ENCODE results near the gene SPATA46. TPM values are rescaled to one million over a fixed set of nuclear protein-coding genes. Genes with fewer than 3 reads are reported as not detected.

SPATA46 gene
- total and polyA plus RNA-seq, 2 donors (not counting 1 experiment from before 2014, with no cell fraction given): not detected

DNA sequence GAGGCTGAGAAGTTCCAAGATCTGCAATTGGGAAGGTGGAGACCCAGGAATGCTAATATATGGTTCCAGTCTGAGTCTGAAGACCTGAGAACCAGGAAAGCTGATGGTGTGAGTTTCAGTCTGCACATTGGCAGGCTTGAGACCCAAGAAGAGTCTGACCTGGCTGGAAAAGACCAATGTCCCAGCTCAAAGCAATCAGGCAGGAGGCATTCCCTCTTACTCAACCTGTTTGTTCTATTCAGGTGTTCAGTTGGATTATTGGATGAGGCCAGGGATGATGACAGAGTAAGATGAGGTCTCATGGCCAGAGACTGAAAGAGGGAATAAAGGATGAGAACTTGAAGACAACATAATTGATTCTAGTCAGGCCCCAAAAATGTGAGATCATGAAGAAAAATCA lies 50.1 kb downstream of the SPATA46 start:
- Histone ChIP-seq H3K79me2 (ENCODE audit: control insufficient read depth, insufficient read depth, low read length) (no peaks in the 10 kb centered on the region), H3K27ac (ENCODE audit: low read length in 2 of 2) (no peak overlapping the region), H4K20me1 (ENCODE audit: control insufficient read depth, insufficient read depth, low read length, poor library complexity, severe bottlenecking) (no peaks in the 10 kb centered on the region), H3K4me1 (ENCODE audit: control insufficient read depth in 2 of 2, insufficient read depth in 2 of 2, low read length in 2 of 2) (no peaks in the 10 kb centered on the region), H3K9me3 (ENCODE audit: control extremely low read depth in 1 of 3, control insufficient read depth in 2 of 3, insufficient read depth in 1 of 3, low read length in 2 of 3) (no peaks in the 10 kb centered on the region), H3K27me3 (replicated peaks in 1 of 4; ENCODE audit: control extremely low read depth in 1 of 4, control insufficient read depth in 3 of 4, insufficient read depth in 4 of 4, low read length in 3 of 4) (no peaks in the 10 kb centered on the region), H2AFZ (ENCODE audit: insufficient read depth, low read depth, low read length, poor library complexity, severe bottlenecking) (no peak overlapping the region), H3K9ac (ENCODE audit: low read length) (no peak overlapping the region), H3K36me3 (replicated peaks in 1 of 2; ENCODE audit: control extremely low read depth in 1 of 2, control insufficient read depth in 1 of 2, extremely low read depth in 1 of 2, insufficient read depth in 2 of 2, low read length in 1 of 2) (no peaks in the 10 kb centered on the region), H3K4me3 (ENCODE audit: control extremely low read depth in 1 of 5, extremely low read depth in 1 of 5, insufficient read depth in 1 of 5, low read depth in 2 of 5, low read length in 4 of 5) (no peak overlapping the region), H3K4me2 (replicated peaks; ENCODE audit: low read depth, low read length, poor library complexity, severe bottlenecking) (no peak overlapping the region)
- H3K4me1 Mint-ChIP-seq: no peaks in the 10 kb centered on the region
- no peak for DNase-seq
- ATAC-seq (ENCODE audit: low read depth): no peak
- H3K4me3 Mint-ChIP-seq: no peak overlapping the region
- ChIA-PET POLR2A (no interaction called here), CTCF (no interaction called here)
- intact Hi-C loops (cut with micrococcal nuclease): no loop called here
- H3K27ac Mint-ChIP-seq: no peak overlapping the region
- H3K27me3 Mint-ChIP-seq: peaks cover 36% of the 10 kb centered on the region
- no peak for TF ChIP-seq EZH2 (IDR thresholded peaks at IDR 0.05; ENCODE audit: borderline replicate concordance, insufficient read depth, low read depth, low read length, poor library complexity, severe bottlenecking)
- TF ChIP-seq, protein P1, sequence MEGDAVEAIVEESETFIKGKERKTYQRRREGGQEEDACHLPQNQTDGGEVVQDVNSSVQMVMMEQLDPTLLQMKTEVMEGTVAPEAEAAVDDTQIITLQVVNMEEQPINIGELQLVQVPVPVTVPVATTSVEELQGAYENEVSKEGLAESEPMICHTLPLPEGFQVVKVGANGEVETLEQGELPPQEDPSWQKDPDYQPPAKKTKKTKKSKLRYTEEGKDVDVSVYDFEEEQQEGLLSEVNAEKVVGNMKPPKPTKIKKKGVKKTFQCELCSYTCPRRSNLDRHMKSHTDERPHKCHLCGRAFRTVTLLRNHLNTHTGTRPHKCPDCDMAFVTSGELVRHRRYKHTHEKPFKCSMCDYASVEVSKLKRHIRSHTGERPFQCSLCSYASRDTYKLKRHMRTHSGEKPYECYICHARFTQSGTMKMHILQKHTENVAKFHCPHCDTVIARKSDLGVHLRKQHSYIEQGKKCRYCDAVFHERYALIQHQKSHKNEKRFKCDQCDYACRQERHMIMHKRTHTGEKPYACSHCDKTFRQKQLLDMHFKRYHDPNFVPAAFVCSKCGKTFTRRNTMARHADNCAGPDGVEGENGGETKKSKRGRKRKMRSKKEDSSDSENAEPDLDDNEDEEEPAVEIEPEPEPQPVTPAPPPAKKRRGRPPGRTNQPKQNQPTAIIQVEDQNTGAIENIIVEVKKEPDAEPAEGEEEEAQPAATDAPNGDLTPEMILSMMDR (IDR thresholded peaks at IDR 0.05): no peak
- H3K9me3 Mint-ChIP-seq (ENCODE audit: insufficient read depth): no peaks in the 10 kb centered on the region

DNA sequence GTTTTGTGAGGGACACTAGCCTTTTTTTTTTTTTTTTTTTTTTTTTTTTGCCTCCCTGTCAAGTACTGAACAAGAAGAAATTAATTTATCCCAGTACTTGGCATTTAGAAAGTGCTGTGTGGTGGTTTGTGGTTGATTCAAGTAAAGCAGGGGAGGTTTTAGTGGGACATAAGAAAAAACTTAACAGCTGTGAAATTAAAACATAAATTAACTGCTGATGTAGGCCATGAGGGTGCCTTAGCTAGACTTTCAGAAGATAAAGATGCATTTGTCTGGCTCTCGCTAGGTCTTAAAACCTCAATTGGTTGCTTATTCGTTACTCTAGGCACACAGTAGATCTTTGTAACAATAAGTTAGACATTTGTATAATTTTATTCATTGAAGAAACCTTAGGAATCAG lies 52.3 kb downstream of the SPATA46 start:
- POLR2A ChIA-PET: no interaction called here
- peaks cover 32% of the 10 kb centered on the region for H3K27me3 Mint-ChIP-seq

More for the DNA sequence above, 52.3 kb downstream of the SPATA46 start:
- no peaks in the 10 kb centered on the region for H3K4me1 Mint-ChIP-seq
- CTCF ChIA-PET: no interaction called here
- no peaks in the 10 kb centered on the region for H3K36me3 ChIP-seq (replicated peaks in 1 of 2; ENCODE audit: control extremely low read depth in 1 of 2, control insufficient read depth in 1 of 2, extremely low read depth in 1 of 2, insufficient read depth in 2 of 2, low read length in 1 of 2)
- H3K9me3 Mint-ChIP-seq (ENCODE audit: insufficient read depth): no peaks in the 10 kb centered on the region
- whole genome bisulfite sequencing (ENCODE audit: insufficient coverage): no CpG with 5 or more reads among the region's 2 CpGs
- no peak overlapping the region for H3K4me3 ChIP-seq (ENCODE audit: control extremely low read depth in 1 of 5, extremely low read depth in 1 of 5, insufficient read depth in 1 of 5, low read depth in 2 of 5, low read length in 4 of 5)
- H3K4me3 Mint-ChIP-seq: no peak overlapping the region
- no peaks in the 10 kb centered on the region for H3K27me3 ChIP-seq (replicated peaks in 1 of 4; ENCODE audit: control extremely low read depth in 1 of 4, control insufficient read depth in 3 of 4, insufficient read depth in 4 of 4, low read length in 3 of 4)
- no peaks in the 10 kb centered on the region for H3K79me2 ChIP-seq (ENCODE audit: control insufficient read depth, insufficient read depth, low read length)
- no peak overlapping the region for H3K4me2 ChIP-seq (replicated peaks; ENCODE audit: low read depth, low read length, poor library complexity, severe bottlenecking)
- ATAC-seq (ENCODE audit: low read depth) (no peak), DNase-seq (no peak)
- H3K27ac ChIP-seq (ENCODE audit: low read length in 2 of 2): no peak overlapping the region
- no peak overlapping the region for H3K9ac ChIP-seq (ENCODE audit: low read length)
- no peaks in the 10 kb centered on the region for H3K9me3 ChIP-seq (ENCODE audit: control extremely low read depth in 1 of 3, control insufficient read depth in 2 of 3, insufficient read depth in 1 of 3, low read length in 2 of 3)
- no peaks in the 10 kb centered on the region for H3K4me1 ChIP-seq (ENCODE audit: control insufficient read depth in 2 of 2, insufficient read depth in 2 of 2, low read length in 2 of 2)
- no peak for TF ChIP-seq EZH2 (IDR thresholded peaks at IDR 0.05; ENCODE audit: borderline replicate concordance, insufficient read depth, low read depth, low read length, poor library complexity, severe bottlenecking)
- TF ChIP-seq, protein P1 (IDR thresholded peaks at IDR 0.05): no peak
- H4K20me1 ChIP-seq (ENCODE audit: control insufficient read depth, insufficient read depth, low read length, poor library complexity, severe bottlenecking): no peaks in the 10 kb centered on the region
- H3K27ac Mint-ChIP-seq: no peak overlapping the region
- intact Hi-C loops (cut with micrococcal nuclease): no loop called here
- H2AFZ ChIP-seq (ENCODE audit: insufficient read depth, low read depth, low read length, poor library complexity, severe bottlenecking): no peak overlapping the region

Small RNA genes lying within 50 kb of the gene (small RNA-seq; reads per million reads assigned to genes)
- gene MIR556 (ENCODE audit: insufficient read length, low read depth, low replicate concordance) (not detected), gene RNA5SP61 (ENCODE audit: insufficient read length, low read depth, low replicate concordance) (not detected)

Other genes starting within 250 kb of the SPATA46 start
- gene C1orf226, start 4.9 kb upstream of the SPATA46 start, total RNA-seq: 0.10 TPM in 1 of 2 replicates, not detected in the other
- gene C1orf226, start 4.9 kb upstream of the SPATA46 start, polyA plus RNA-seq: 0.01 TPM in 1 of 2 replicates, not detected in the other
- gene SH2D1B, start 35.3 kb upstream of the SPATA46 start, total RNA-seq: 0.15 TPM in 1 of 2 replicates, not detected in the other
- 0.15 and 0.59 TPM in 2 replicates for gene SH2D1B, start 35.3 kb upstream of the SPATA46 start, polyA plus RNA-seq
- gene UHMK1, start 121.0 kb upstream of the SPATA46 start, total RNA-seq: 67.6 and 69.2 TPM in 2 replicates
- 8.4 and 16.2 TPM in 2 replicates for gene UHMK1, start 121.0 kb upstream of the SPATA46 start, polyA plus RNA-seq
- gene UAP1, start 184.9 kb upstream of the SPATA46 start, total RNA-seq: 15.2 and 16.4 TPM in 2 replicates
- 5.3 and 8.2 TPM in 2 replicates for gene UAP1, start 184.9 kb upstream of the SPATA46 start, polyA plus RNA-seq

Data from B cell (primary cell).